Limb (tissue), 2 donors: Measurements from ENCODE around the gene PHF2.
"Not testable (repeated sequence)": the region's sequence is repeated elsewhere in the genome, so short reads cannot be mapped to it uniquely, and the experiment has no call there.

Experiments used
- DNase-seq, 2 donors: peaks; one replicate each; pipeline ENCODE4 v3.0.0-alpha.2; 2016; ENCODE audit errors: extremely low spot score in 2 of 2

The PHF2 gene

DNA sequence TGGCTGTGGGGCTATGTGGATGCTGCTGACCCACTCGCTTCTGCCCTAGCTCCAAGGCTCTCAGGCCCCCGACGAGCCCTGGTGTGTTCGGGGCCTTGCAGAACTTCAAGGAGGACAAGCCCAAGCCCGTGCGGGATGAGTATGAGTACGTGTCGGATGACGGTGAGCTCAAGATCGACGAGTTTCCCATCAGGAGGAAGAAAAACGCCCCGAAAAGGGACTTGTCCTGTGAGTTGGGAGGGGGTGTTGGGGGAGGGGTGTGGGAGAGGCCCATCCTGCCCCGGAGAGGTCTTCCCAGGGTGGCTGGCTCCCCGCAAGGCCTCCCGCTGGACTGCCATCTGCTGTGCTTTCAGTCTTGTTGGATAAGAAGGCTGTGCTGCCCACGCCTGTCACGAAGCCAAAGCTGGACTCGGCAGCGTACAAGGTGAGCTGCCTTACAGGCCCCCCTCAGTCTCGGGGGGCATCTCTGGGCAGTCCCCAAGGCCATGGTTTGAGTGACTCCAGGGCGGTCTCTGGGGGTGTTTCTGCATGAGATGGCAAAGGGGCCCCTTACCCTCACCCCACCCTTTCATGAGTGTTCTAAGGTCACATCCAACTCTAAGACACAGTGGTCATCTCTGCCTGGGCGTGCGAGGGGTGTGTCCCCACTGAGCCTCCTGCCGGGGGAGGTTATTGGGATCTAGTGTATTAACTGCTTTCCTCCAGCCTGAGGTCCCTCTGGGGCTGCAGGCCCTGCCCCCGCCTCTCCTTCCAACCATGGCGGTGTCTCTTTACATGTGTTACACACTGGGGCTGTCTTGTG, 89.5 kb downstream of the PHF2 start:
- DNase-seq = peak in 1 of 2 donors; percentile 21

DNA sequence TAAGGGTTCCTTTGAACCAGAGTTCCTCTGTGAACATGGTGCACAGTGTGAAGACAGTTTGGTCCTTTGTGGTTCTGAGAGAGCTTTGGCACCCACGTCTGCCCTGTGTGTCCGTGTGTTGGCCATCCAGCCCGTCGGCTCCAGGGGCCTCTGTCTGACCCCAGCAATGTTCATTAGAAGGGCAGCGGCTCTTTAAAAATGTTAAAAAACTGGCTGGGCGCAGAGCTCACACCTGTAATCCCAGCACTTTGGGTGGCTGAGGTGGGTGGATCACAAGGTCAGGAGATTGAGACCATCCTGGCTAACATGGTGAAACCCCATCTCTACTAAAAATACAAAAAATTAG, 90.0 kb downstream of the PHF2 start:
- not testable (repeated sequence) for DNase-seq

DNA sequence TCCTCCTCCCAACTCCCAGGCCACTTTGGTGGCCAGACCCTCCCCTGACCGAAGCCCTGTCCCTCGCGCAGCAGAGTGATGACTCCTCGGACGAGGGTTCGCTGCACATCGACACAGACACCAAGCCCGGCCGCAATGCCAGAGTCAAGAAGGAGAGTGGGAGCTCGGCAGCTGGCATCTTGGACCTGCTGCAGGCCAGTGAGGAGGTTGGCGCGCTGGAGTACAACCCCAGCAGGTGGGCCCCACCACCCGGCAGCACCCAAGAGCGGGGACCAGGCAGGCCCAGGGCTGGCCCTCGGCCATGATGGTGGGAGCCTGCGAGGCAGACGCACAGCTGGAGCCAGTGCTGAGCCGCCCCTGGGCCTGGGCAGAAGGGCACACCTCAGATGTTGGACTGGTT, 90.6 kb downstream of the PHF2 start:
- DNase-seq = peak in 1 of 2 donors; percentile 21

DNA sequence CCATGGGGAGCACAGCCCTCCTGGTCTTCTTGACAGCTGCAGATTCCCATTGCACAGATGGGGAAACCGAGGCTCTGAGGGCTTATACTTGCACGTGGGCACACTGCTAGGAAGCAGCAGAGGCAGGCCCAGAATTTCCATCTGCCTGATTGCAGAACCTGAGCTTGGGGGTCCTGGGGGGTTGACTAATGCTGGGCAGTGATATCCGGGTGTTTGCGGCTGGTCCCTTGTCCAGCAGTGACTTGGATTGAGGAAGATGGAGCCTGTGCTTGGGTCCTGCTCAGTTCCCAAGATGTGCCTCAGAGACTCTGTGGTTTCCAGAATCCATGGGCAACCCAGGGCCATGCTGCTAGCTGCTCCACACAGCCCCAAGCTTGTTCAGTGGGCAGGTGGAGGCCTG, 91.2 kb downstream of the PHF2 start:
- DNase-seq = peak in 1 of 2 donors; percentile 20

DNA sequence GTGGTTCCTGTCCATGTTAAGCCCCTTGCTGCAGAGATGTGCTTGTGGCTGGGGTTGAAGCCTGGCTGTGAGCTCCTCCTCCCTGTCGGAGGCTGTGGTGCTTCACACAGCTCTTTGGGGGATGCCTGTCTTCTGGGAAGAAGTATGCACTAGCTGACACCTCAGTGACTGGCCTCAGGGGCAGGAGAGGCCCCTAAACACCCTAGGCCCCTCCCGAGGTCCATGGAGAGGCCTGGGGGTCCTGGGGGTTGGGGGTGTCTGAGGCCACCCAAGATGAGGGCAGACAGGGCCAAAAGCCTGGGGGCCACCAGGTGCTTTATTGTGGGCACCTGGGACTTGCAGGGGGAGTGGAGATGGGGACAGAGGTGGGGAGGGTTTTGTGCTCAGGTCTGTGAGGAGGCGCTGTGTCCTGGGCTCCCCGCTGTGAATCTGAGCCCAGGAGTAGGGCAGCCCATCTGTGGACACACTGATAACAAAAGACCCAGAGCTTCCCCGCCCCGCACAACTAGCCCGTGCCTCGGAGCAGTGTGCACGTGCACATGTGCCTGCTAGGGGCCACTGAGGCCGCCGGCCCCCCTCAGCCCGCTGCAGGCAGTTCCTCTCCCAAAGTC, 92.0 kb downstream of the PHF2 start:
- DNase-seq = peak in 1 of 2 donors; percentile 23

DNA sequence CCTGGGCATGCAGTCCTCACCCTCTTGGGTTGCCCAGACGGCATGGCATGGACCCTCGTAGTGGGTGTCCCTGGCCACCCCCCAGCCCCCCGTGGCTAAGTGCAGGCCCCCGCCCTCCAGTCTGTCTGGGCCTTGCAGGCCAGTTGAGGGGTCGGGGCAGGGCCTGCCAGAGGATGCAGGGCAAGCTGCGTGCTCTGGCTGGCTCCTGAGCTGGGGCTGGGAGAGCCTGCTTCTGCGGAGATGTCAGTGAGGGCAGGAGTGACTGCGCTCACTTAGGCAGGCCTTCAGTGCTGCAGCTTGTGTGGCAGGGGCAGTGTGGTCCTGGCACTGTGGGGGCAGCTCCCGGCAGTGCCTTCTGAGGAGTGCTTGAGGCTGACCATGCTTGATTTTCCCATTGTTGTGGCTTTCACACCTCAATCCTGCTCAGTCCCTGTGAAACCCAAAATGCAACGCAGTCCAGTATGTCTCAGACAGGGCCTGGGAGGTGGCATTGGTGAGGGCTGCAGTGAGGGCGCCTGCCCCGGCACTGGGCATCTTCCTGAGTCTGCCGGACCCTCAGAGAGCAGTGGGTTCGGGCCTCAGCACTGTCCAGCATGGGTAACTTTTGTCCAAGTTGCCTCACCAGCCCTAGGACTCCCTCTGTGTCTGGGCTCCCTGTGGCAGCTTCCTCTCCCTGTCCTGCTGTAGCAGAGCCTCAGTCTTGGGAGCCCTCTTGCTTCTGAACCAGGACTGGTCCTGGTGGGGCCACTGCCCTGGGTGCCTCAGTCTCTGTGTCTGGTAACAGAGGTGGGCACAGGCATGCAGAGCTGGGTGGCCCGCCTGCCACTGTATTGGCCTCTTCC, 93.0 kb downstream of the PHF2 start:
- peak in 1 of 2 donors; percentile 27 for DNase-seq

DNA sequence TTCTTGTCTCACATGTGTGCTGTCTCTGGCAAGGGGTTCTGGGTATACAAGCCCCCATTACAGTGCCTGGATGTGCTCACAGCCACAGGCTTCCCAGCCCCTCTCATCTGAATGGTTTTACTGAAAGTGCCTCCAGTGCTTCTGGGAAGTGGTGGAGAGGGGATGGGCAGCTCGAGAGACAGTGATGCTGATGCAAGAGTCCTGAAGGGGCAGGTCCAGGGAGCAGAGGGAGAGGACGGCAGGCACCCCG, 93.5 kb downstream of the PHF2 start:
- peak in 1 of 2 donors; percentile 32 for DNase-seq

DNA sequence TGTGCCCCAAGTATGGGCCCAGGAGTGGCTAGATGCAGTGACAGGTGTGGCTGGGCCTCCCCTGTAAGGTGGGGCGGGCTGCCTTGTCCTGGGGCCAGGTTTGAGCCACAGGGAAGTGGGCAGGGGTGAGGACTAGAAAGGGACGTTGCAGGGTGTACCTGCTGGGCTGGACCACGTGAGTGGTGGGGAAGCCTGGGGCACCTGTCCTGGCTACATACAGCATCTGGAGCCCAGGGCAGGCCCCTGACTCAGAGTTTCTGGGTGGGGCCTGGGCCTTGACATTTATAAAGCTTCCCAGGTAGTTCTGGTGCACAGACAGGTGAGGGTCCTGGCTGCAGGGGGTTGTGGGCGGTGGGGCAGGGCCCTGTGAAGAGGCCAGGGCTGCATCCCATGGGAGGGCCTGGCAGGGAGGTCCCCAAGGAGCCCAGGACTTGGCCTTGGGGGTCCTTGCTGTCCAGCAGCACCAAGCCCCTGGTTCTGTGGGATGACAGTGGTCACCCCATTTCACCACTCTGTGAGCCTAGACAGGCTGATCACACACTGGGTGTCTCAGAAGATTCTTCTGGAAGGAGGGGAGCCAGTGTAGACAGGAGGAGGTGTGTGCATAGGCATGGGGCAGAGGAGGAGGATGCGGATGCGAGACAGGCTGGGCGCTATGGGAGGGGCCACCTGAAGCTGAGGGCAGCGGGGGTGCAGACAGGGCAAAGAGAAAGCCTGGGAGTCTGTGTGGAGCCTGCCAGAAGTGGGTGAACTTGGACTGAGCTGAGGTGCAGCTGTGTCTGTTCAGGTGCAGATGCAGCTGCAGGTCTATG, 94.0 kb downstream of the PHF2 start:
- peak in 1 of 2 donors; percentile 51 for DNase-seq

DNA sequence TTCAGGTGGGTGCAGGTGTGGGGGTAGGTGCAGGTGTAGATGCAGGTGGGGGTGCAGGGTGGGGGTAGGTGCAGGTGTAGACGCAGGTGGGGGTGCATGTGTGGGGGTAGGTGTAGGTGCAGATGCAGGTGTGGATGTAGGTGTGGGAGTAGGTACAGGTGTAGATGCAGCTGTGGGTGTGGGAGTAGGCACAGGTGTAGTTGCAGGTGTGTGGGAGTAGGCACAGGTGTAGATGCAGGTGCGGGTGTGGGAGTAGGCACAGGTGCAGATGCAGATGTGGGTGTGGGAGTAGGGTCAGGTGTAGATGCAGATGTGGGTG, 94.6 kb downstream of the PHF2 start:
- no peak for DNase-seq

DNA sequence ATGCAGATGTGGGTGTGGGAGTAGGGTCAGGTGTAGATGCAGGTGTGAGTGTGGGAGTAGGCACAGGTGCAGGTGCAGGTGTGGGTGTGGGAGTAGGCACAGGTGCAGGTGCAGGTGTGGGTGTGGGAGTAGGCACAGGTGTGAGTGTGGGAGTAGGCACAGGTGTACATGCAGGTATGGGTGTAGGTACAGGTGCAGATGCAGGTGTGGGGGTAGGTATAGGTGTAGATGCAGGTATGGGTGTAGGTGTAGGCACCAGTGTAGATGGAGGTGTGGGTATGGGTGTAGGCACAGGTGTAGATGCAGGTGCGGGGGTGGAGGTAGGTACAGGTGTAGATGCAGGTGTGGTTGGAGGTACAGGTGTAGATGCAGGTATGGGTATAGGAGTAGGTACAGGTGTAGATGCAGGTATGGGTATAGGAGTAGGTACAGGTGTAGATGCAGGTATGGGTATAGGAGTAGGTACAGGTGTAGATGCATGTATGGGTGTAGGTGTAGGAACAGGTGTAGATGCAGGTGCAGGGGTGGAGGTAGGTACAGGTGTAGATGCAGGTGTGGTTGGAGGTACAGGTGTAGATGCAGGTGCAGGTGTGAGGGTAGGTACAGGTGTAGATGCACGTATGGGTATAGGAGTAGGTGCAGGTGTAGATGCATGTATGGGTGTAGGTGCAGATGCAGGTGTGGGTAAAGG, 96.1 kb downstream of the PHF2 start:
- peak in 1 of 2 donors; percentile 30 for DNase-seq

DNA sequence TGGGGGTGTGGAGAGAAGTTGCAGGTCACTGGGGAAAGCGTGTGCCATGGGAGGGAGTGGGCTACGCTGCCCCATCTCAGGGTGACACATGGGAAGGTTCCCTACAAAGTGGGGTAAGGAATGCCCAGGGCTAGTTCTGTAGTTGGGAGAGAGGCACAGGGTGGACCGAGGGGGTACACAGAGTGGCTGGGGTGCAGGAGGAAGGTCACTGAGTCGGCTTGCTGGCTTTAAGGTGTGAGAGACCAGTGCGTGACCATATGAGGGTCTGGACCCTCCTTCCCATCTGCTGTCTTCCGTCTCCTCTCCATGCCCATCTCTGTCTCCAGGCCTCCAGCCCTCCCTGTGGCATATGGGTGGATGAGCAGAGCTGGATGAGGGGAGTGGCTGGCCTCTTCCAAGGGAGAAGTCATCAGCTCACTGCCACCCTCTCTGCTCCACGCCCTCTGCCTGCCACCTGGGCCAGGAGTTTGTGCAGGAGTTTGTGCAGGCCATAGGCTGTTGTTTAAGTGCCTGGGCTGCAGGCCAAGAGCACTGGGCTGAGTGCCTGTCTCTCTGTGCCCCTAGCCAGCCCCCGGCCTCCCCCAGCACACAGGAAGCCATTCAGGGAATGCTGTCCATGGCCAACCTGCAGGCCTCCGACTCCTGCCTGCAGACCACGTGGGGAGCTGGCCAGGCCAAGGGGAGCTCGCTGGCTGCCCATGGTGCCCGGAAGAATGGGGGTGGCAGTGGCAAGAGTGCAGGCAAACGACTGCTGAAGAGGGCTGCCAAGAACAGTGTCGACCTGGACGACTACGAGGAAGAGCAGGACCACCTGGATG, 96.8 kb downstream of the PHF2 start:
- peak in 1 of 2 donors; percentile 38 for DNase-seq

DNA sequence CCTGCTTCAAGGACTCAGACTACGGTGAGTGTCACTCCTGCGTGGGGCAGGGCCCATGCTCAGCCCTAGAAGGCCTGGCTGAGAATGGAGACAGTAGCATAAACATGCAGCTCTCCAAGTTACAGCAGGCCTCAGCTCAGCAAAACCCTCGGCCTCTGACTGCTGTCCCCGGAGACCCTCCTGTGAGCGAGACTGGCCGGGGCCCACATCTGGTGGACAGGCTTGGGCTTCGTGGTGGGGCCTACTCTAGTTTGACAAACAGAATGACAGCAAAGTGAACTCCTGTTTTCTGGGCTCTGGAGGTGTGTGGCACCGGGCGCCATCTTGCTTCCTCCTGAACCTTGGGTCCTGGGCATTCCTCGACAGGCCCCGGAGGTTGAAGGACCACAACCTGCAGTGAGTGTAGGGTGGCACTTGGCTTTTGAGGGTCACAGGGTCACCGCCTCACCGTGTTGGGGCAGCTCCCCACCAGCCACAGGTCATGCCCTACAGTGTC, 97.5 kb downstream of the PHF2 start:
- DNase-seq = peak in 1 of 2 donors; percentile 31

DNA sequence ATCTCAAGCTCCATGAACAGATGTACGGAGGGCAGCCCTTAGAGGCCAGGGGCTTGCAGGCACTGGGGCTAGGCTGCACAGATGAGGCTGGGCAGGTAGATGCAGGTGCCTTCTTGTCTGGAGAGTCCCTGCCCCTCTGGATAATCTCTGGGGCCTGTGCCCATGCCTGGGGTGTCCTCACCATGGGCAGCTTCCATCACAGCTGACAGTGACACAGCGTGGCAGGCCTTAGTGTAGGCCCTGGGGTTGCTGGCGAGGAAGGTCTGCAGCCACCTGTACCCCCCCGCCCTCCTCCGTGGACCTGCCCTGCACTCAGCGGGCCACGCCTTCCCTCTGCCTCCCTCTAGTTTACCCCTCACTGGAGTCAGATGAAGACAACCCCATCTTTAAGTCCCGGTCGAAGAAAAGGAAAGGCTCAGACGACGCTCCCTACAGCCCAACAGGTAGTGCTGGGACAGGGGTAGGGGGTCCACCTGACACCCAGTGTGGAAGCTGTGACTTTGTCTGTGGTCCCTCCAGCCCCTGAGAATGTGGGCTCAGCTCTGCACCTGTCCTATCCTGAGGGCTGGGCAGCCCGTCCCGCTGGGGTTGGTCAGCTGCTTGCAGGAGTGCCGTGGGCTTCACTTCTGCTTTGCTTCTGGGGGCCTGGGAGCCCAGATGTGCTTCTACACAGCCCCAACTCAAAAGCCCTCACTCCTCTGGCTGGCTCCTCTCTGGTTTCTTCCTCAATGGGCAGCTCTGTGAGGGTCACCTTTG, 98.4 kb downstream of the PHF2 start:
- DNase-seq = no peak

DNA sequence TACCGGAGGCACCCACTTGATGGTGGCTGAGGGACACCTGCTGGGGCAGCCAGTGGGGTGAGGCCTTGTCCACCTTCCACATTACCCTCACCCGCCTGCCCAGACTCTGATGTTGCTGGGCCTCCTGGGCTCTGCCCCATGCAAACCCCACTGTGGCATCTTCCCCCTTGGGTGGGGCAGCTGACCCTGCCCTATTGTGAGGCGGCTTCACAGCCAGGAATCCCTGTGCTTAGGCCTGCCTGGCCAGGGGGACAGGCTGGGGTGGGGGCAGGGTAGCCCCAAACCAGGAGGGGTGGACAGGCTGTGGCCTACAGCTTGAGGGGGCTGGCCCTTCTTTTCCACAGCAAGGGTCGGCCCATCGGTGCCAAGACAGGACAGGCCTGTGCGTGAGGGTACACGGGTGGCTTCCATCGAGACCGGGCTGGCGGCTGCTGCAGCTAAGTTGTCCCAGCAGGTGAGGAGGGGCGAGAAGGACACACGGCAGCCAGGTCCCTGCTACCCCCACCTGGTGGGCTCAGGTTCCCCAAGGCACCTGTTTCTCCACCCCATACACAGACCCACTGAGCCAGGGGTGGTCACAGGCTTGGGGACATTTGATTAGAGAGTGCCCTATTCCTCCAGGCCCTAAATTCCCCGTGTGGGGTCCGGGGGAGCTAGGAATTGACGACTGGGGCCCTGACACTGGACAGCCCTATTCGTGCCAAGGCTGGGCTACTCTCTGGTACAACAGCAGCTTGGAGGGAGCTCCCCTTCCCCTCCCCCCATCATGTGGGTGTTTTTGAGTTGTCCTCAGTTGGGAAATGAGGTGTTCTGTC, 99.2 kb downstream of the PHF2 start:
- peak in 1 of 2 donors; percentile 22 for DNase-seq

DNA sequence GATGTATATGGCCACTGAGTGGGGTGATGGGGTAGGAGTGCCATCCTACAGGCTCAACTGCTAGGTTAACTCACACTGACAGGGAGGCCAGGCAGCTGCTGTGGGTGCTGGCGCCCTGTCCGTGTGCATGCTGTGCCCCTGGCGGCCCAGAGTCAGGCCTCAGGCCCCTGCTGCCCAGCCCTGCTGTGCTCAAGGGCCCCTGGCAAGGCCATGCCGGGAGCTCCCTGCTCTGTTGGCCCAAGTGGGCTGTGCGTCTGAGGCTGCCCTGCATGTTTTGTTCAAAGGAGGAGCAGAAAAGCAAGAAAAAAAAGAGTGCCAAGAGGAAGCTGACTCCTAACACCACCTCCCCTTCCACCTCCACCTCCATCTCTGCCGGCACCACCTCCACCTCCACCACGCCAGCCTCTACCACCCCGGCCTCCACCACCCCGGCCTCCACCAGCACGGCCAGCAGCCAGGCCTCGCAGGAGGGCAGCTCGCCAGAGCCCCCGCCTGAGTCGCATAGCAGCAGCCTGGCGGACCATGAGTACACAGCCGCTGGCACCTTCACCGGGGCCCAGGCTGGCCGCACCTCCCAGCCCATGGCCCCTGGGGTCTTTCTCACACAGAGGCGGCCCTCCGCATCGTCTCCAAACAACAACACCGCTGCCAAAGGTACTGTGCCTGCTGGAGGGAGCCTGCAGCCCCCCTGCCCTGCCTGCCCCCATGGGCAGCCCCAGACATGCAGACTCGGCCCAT, 100.1 kb downstream of the PHF2 start:
- peak in 1 of 2 donors; percentile 25 for DNase-seq

DNA sequence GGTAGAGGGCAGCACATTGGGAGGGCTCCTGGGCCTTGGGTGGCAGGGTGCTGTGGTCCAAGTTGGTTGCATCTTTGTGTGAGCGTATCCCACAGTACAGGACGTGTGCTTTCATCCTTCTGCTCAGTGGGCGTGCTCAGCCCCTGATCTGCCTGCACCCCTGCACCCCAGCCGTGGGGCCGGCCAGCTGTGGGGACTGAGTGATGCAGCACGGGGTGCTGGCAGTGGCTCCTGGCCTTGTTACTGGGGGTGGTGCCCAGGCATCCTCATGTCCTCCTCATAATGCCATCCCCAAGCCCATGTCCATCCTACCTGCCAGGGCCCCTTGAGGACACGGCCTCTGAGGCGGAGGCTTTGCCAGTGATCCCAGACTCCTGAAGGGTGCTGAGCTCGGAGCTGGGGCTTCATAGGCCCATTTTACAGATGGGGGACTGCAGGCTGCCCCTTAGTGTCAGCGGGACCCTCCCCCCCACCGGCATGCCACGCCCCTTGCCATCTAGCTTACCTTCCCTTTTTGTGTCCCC, 100.7 kb downstream of the PHF2 start:
- DNase-seq = peak in 1 of 2 donors; percentile 20

DNA sequence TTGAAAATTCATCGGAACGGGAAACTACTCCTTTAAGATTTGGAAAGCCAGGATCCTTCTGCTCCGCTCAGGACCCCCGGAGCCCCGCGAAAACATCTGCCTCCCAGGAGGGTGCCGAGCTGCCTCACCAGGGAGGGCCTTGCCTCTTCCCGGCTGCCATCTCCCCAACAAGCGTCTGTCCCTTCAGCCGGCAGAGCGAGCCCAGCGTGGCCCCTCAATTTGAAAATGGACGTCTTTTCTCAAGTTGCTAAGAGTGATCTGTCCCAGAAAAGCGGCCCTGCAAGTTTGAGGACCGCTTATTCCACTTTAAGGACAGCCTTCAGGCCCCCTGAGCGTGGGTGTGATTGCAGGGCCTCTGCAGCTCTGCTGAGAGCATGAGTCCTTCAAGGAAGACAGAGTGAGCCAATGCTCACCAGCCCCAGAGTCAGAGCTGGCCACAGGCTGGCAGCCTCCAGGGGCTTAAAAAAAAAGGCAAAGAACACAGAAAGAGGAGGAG, 101.3 kb downstream of the PHF2 start:
- DNase-seq = no peak
